ENCODE data around the gene EML2. TPM values are rescaled to one million over a fixed set of nuclear protein-coding genes. Genes with fewer than 3 reads are reported as not detected.

EML2 gene
- total RNA-seq, 1 experiment from 2014 or later: 32.7 TPM

DNA sequence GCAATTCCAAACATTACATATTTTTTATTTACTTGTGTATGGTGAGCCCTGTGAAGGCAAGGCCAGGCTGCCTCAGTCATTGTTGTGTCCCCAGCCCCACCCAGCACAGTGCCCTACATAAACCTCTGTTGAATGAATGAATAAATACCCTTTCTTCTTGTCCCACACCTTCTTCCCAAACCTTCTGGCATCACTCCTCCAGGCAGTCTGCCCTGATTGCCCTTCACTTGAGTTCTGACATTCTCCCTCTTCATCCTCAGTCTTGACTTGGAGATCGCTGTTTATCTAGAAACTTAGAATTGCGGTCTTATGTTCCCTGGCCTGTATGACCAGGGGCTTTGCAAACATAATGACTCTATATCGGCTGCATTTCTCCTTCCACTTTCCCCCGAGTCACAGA lies 49.4 kb downstream of the EML2 start:
- H3K36me3 ChIP-seq (ENCODE audit: control insufficient read depth, insufficient read depth, low read length): no peaks in the 10 kb centered on the region
- no peaks in the 10 kb centered on the region for H3K9me3 ChIP-seq (ENCODE audit: control insufficient read depth, insufficient read depth, low read depth, low read length)
- ATAC-seq (no peak), DNase-seq (ENCODE audit: low read depth, low spot score) (no peak)
- no peak overlapping the region for H3K4me3 ChIP-seq (ENCODE audit: low read depth in 2 of 2, low read length in 2 of 2)
- no TSS peak for BruUV-seq (replicated peaks)
- TF ChIP-seq POLR2AphosphoS5 (IDR thresholded peaks at IDR 0.05; ENCODE audit: low read depth, low read length): no peak
- no peak for TF ChIP-seq SIN3A (IDR thresholded peaks at IDR 0.05; ENCODE audit: borderline replicate concordance, insufficient read depth, low read depth, low read length)
- TF ChIP-seq, protein P1, sequence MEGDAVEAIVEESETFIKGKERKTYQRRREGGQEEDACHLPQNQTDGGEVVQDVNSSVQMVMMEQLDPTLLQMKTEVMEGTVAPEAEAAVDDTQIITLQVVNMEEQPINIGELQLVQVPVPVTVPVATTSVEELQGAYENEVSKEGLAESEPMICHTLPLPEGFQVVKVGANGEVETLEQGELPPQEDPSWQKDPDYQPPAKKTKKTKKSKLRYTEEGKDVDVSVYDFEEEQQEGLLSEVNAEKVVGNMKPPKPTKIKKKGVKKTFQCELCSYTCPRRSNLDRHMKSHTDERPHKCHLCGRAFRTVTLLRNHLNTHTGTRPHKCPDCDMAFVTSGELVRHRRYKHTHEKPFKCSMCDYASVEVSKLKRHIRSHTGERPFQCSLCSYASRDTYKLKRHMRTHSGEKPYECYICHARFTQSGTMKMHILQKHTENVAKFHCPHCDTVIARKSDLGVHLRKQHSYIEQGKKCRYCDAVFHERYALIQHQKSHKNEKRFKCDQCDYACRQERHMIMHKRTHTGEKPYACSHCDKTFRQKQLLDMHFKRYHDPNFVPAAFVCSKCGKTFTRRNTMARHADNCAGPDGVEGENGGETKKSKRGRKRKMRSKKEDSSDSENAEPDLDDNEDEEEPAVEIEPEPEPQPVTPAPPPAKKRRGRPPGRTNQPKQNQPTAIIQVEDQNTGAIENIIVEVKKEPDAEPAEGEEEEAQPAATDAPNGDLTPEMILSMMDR (IDR thresholded peaks at IDR 0.05): no peak
- TF ChIP-seq TCF7L2 (IDR thresholded peaks at IDR 0.05; ENCODE audit: low read depth, low read length): no peak
- TF ChIP-seq, protein P2, sequence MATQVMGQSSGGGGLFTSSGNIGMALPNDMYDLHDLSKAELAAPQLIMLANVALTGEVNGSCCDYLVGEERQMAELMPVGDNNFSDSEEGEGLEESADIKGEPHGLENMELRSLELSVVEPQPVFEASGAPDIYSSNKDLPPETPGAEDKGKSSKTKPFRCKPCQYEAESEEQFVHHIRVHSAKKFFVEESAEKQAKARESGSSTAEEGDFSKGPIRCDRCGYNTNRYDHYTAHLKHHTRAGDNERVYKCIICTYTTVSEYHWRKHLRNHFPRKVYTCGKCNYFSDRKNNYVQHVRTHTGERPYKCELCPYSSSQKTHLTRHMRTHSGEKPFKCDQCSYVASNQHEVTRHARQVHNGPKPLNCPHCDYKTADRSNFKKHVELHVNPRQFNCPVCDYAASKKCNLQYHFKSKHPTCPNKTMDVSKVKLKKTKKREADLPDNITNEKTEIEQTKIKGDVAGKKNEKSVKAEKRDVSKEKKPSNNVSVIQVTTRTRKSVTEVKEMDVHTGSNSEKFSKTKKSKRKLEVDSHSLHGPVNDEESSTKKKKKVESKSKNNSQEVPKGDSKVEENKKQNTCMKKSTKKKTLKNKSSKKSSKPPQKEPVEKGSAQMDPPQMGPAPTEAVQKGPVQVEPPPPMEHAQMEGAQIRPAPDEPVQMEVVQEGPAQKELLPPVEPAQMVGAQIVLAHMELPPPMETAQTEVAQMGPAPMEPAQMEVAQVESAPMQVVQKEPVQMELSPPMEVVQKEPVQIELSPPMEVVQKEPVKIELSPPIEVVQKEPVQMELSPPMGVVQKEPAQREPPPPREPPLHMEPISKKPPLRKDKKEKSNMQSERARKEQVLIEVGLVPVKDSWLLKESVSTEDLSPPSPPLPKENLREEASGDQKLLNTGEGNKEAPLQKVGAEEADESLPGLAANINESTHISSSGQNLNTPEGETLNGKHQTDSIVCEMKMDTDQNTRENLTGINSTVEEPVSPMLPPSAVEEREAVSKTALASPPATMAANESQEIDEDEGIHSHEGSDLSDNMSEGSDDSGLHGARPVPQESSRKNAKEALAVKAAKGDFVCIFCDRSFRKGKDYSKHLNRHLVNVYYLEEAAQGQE (IDR thresholded peaks at IDR 0.05; ENCODE audit: insufficient read depth in 1 of 2, low read depth in 2 of 2, low read length in 1 of 2): no peak
- CTCF ChIA-PET: no interaction called here
- no peaks in the 10 kb centered on the region for H3K27me3 ChIP-seq (ENCODE audit: control insufficient read depth, insufficient read depth, low read length)
- in situ Hi-C loops (cut with HindIII; ENCODE audit: low pct_unique_long_range_greater_than_20kb, low sequenced_read_pairs): no loop called here
- H3K27ac ChIP-seq (ENCODE audit: low read length): no peak overlapping the region
- intact Hi-C loops (cut with micrococcal nuclease; ENCODE audit: unreplicated experiment): no loop called here
- POLR2A ChIA-PET: no interaction called here
- peaks cover 6% of the 10 kb centered on the region for H3K4me1 ChIP-seq (ENCODE audit: control insufficient read depth, insufficient read depth, low read length)

DNA sequence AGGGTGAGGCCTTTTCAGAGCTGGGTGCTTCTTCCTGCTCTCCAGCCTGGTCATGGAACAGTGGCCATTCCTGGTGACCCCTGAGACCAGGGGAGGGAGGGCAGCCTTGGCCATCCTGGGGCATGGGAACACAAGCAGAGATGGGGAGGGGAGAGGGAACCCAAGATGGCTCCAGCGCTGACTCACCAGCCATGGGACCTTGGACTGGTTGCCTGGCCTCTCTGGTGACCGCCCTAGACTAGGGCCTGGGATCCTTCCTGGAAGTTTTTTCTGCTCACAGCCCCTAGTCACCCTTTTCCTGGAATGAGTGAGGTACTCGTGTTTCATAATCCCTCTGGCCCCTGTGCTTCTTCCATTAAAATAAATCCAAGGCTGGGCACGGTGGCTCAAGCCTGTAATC lies 51.3 kb downstream of the EML2 start:
- DNase-seq (ENCODE audit: low read depth, low spot score) (no peak), ATAC-seq (no peak)
- Histone ChIP-seq H3K4me1 (ENCODE audit: control insufficient read depth, insufficient read depth, low read length) (peaks cover 6% of the 10 kb centered on the region), H3K9me3 (ENCODE audit: control insufficient read depth, insufficient read depth, low read depth, low read length) (no peaks in the 10 kb centered on the region), H3K4me3 (ENCODE audit: low read depth in 2 of 2, low read length in 2 of 2) (no peak overlapping the region), H3K27ac (ENCODE audit: low read length) (no peak overlapping the region), H3K36me3 (ENCODE audit: control insufficient read depth, insufficient read depth, low read length) (no peaks in the 10 kb centered on the region), H3K27me3 (ENCODE audit: control insufficient read depth, insufficient read depth, low read length) (no peaks in the 10 kb centered on the region)
- POLR2A ChIA-PET: no interaction called here
- TF ChIP-seq SIN3A (IDR thresholded peaks at IDR 0.05; ENCODE audit: borderline replicate concordance, insufficient read depth, low read depth, low read length) (no peak), POLR2AphosphoS5 (IDR thresholded peaks at IDR 0.05; ENCODE audit: low read depth, low read length) (no peak), TCF7L2 (IDR thresholded peaks at IDR 0.05; ENCODE audit: low read depth, low read length) (no peak)
- TF ChIP-seq, protein P2 (IDR thresholded peaks at IDR 0.05; ENCODE audit: insufficient read depth in 1 of 2, low read depth in 2 of 2, low read length in 1 of 2): no peak
- TF ChIP-seq, protein P1 (IDR thresholded peaks at IDR 0.05): no peak
- BruUV-seq (replicated peaks): no TSS peak
- in situ Hi-C loops (cut with HindIII; ENCODE audit: low pct_unique_long_range_greater_than_20kb, low sequenced_read_pairs): no loop called here
- intact Hi-C loops (cut with micrococcal nuclease; ENCODE audit: unreplicated experiment): no loop called here
- CTCF ChIA-PET: no interaction called here

Measured in Panc1 (cell line).